K562 (cell line): Measurements from ENCODE around the gene WASHC2A. TPM values are rescaled to one million over a fixed set of nuclear protein-coding genes. Genes with fewer than 3 reads are reported as not detected.
"Not testable (repeated sequence)": the region's sequence is repeated elsewhere in the genome, so short reads cannot be mapped to it uniquely, and the experiment has no call there.

Source experiments
- ATAC-seq: fragments of 200-7000 bp; cut with Tn5 transposase; 3 replicates; pipeline ENCODE4 v1.9.1; 2020; ENCODE audit warnings: moderate library complexity
- BruUV-seq: library from RNA; stranded (reverse); fragments of 400-500 nt; replicated peaks from 2 replicates; lab custom pipeline; 2021; lab: Mats Ljungman, UMichigan
- CTCF ChIA-PET: fragments of 300-600 bp; formaldehyde crosslinking; extraction: SDS; loops from one replicate; lab custom pipeline; 2021; ENCODE audit warnings: low intra/inter-chr PET ratio; lab: Yijun Ruan, JAX
- POLR2A ChIA-PET: fragments of 300-600, 350-650 bp; sonication (Branson Sonifier 250); formaldehyde crosslinking; extraction: SDS; loops from one replicate; lab custom pipeline; 2021; ENCODE audit warnings: antibody characterized with exemption, inconsistent platforms; lab: Yijun Ruan, JAX
- DNase-seq, 4 experiments: peaks; one replicate each; pipeline versions ENCODE4 v3.0.0 to v3.0.0-alpha.2; 2011 to 2018; ENCODE audit warnings: low spot score in 3 of 4, mixed read lengths in 3 of 4; ENCODE audit errors: extremely low read depth in 1 of 4
- FAIRE-seq: peaks from 2 replicates; lab custom pipeline; 2011; peaks lifted over from hg19 to GRCh38; lab: Jason Lieb, UNC
- H2AFZ ChIP-seq: 2 replicates; pipeline ENCODE4 v1.6.0; 2011; ENCODE audit warnings: low read depth, low read length, control low read depth, inconsistent platforms
- H3K27ac ChIP-seq: fragments of 200-600 bp; 3 replicates; pipeline ENCODE4 v1.8.0; 2011; ENCODE audit warnings: low read depth, mild to moderate bottlenecking, control low read depth, inconsistent platforms, low read length, moderate library complexity, mixed read lengths; ENCODE audit errors: extremely low read depth
- H3K27me3 ChIP-seq, 2 experiments: fragments of 300-600 bp in 1 of 2; 2 replicates in 1 of 2; 3 replicates in 1 of 2; pipeline versions ENCODE4 v1.6.0 to v1.8.0; 2011; ENCODE audit warnings: inconsistent platforms in 2 of 2, low read length in 2 of 2, mild to moderate bottlenecking in 1 of 2, mixed read lengths in 1 of 2, moderate library complexity in 1 of 2; ENCODE audit not compliant: control insufficient read depth in 2 of 2, insufficient read depth in 2 of 2
- H3K36me3 ChIP-seq: fragments of 300-600 bp; 3 replicates; pipeline ENCODE4 v1.8.0; 2011; ENCODE audit warnings: mild to moderate bottlenecking, low read length, inconsistent platforms; ENCODE audit not compliant: control insufficient read depth, insufficient read depth
- H3K4me1 ChIP-seq, 2 experiments: fragments of 200-600 bp in 1 of 2; replicated peaks in 1 of 2; 2 replicates in 1 of 2; 3 replicates in 1 of 2; pipeline versions ENCODE4 v1.5.1 to v1.8.0; 2011; ENCODE audit warnings: inconsistent platforms in 2 of 2, low read length in 2 of 2, mild to moderate bottlenecking in 1 of 2, mixed read lengths in 1 of 2, moderate library complexity in 1 of 2; ENCODE audit not compliant: control insufficient read depth in 2 of 2, insufficient read depth in 2 of 2
- H3K4me2 ChIP-seq: 2 replicates; pipeline ENCODE4 v1.6.1; 2011; ENCODE audit warnings: low read length, control low read depth, inconsistent platforms, mixed read lengths; ENCODE audit not compliant: insufficient read depth
- H3K4me3 ChIP-seq: fragments of 200-600 bp; sonication (generic), shearing (Covaris generic); 2 replicates; pipeline ENCODE4 v1.5.1; 2016; ENCODE audit warnings: control low read depth, inconsistent platforms
- H3K79me2 ChIP-seq: fragments of 200-600 bp; 3 replicates; pipeline ENCODE4 v1.8.0; 2011; ENCODE audit warnings: low read length, inconsistent platforms; ENCODE audit not compliant: control insufficient read depth, insufficient read depth
- H3K9ac ChIP-seq, 2 experiments: 2 replicates each; pipeline versions ENCODE4 v1.6.0 to v1.6.1; 2011; ENCODE audit warnings: low read depth in 2 of 2, low read length in 2 of 2, control low read depth in 1 of 2, inconsistent platforms in 1 of 2, mild to moderate bottlenecking in 1 of 2, mixed read lengths in 1 of 2; ENCODE audit not compliant: insufficient read depth in 1 of 2
- H3K9me1 ChIP-seq: one replicate; pipeline ENCODE4 v1.6.0; 2011; ENCODE audit warnings: inconsistent platforms, mild to moderate bottlenecking, low read length, moderate library complexity; ENCODE audit not compliant: control insufficient read depth, insufficient read depth
- H3K9me3 ChIP-seq: replicated peaks from 2 replicates; pipeline ENCODE4 v1.5.1; 2011; ENCODE audit warnings: low read depth, low read length, inconsistent platforms; ENCODE audit not compliant: control insufficient read depth, insufficient read depth
- H4K20me1 ChIP-seq: replicated peaks from 2 replicates; pipeline ENCODE4 v1.6.1; 2011; ENCODE audit warnings: low read length, inconsistent platforms, mixed read lengths; ENCODE audit not compliant: control insufficient read depth, insufficient read depth
- E2F6 ChIP-seq, 2 experiments: IDR thresholded peaks; 2 replicates each; pipeline ENCODE4 v1.6.1; 2011; ENCODE audit warnings: borderline replicate concordance in 1 of 2, control low read depth in 1 of 2, low read depth in 1 of 2, low read length in 1 of 2, mild to moderate bottlenecking in 1 of 2, mixed read lengths in 1 of 2, moderate library complexity in 1 of 2; ENCODE audit not compliant: insufficient read depth in 1 of 2, insufficient read length in 1 of 2, poor library complexity in 1 of 2, severe bottlenecking in 1 of 2; ENCODE audit errors: extremely low read depth in 1 of 2
- HCFC1 ChIP-seq: IDR thresholded peaks from 2 replicates; pipeline ENCODE4 v1.6.1; 2012; ENCODE audit warnings: low read depth, low read length, improper control_type of control experiment
- NFIC ChIP-seq: fragments of 450-650 bp; IDR thresholded peaks from 2 replicates; pipeline ENCODE4 v1.6.1; 2017; ENCODE audit warnings: mild to moderate bottlenecking, inconsistent platforms
- PHF20 ChIP-seq: fragments of 450-650 bp; IDR thresholded peaks from 2 replicates; pipeline ENCODE4 v1.6.1; 2018; ENCODE audit not compliant: partially characterized antibody
- RBM25 ChIP-seq: fragments of 200-400 bp; formaldehyde crosslinking; IDR thresholded peaks from 2 replicates; pipeline ENCODE4 v1.6.1; 2018; ENCODE audit warnings: low read length, low read depth, moderate library complexity; ENCODE audit not compliant: severe bottlenecking
- USF1 ChIP-seq: sonication (generic); formaldehyde crosslinking; IDR thresholded peaks from 2 replicates; pipeline ENCODE4 v1.9.0; 2022; ENCODE audit warnings: mild to moderate bottlenecking, missing genetic modification reagents
- ZFX ChIP-seq: sonication (generic); formaldehyde crosslinking; IDR thresholded peaks from 2 replicates; pipeline ENCODE4 v1.8.0; 2022; ENCODE audit warnings: mild to moderate bottlenecking, missing genetic modification reagents, moderate library complexity
- WGBS: fragments of 100-300 bp; shearing (Covaris generic); methylation state at CpG from one replicate; pipeline ENCODE4 v1.1.6; 2016; ENCODE audit warnings: low coverage, mixed read lengths; ENCODE audit not compliant: insufficient coverage; ENCODE audit errors: missing lambda C conversion rate; 5-methylcytosine and 5-hydroxymethylcytosine counted together
- in situ Hi-C: fragments of 300-500 bp; cut with MboI; formaldehyde crosslinking; loops from 4 replicates; pipeline ENCODE4 v1.15.0; 2018; ENCODE audit warnings: inconsistent platforms, mixed read lengths
- intact Hi-C: fragments of 100-400 bp; cut with micrococcal nuclease; formaldehyde crosslinking; loops from 2 replicates; pipeline ENCODE4 v1.14.2; 2022
- polyA plus RNA-seq, 8 experiments: library from polyadenylated mRNA; depleted of rRNA in 4 of 8; stranded (reverse) in 5 of 8; unstranded in 3 of 8; fragments of >200 nt; fragmentation: Nextera tagmentation in 2 of 8; fragmentation: Illumina TruSeq in 1 of 8; extraction: Ambion mirVana in 2 of 8; extraction: Trizol in 1 of 8; gene quantifications; 2 replicates each; pipeline versions ENCODE4 v1.2.1 to v1.2.3, GENCODE V29; 2011 to 2014; ENCODE audit warnings: inconsistent platforms in 1 of 8, missing spikeins in 1 of 8
- total RNA-seq, 7 experiments: library from RNA; depleted of rRNA in 6 of 7; stranded (reverse); fragments of >200 nt in 6 of 7; fragmentation: Illumina TruSeq in 2 of 7; extraction: Trizol in 2 of 7; gene quantifications; 2 replicates each; pipeline versions ENCODE4 v1.2.1 to v1.2.3, GENCODE V29; 2011 to 2021; ENCODE audit warnings: low replicate concordance in 1 of 7

Gene WASHC2A
- total and polyA plus RNA-seq, 9 of the 15 experiments (the other 6 are each of a cell fraction or from before 2014, with no cell fraction given) = 4.7 to 42.2 (median 28.7) TPM

GRCh38 chr10:50067546-50068351, at the start of gene WASHC2A (continued):
- TF ChIP-seq ZFX (CRISPR knock-in tag) = peak; percentile 22; the same call in 1 of the 2 replicates
- peak; percentile 88 for TF ChIP-seq USF1 (CRISPR knock-in tag)
- peak; percentile 45 for TF ChIP-seq HCFC1
- peak in 1 of 2 experiments; percentile 37 for TF ChIP-seq E2F6 (IDR thresholded peaks at IDR 0.05; ENCODE audit: borderline replicate concordance in 1 of 2, extremely low read depth in 1 of 2, insufficient read depth in 1 of 2, insufficient read length in 1 of 2, low read depth in 1 of 2, low read length in 1 of 2, poor library complexity in 1 of 2, severe bottlenecking in 1 of 2)
- TF ChIP-seq PHF20 = peak; percentile 84

DNA sequence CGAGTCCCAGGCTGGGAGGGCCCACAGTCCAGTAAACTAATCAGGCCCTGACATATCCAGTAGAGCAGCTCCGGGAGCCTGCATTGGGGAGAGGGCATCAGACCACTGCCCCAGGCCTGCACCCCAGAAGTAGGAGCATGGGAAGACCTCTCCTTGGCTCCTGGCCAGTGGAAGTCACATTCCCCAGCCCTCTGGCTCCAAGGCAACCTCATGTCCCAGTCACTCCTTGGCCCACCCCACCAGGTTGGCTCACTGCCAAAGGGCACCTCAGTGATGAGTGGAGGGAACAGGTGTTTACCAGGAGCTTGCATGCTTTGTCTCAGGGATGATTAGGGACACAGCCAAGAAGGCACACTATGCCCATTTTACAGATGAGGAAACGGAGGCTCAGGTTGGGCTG, 48.5 kb upstream of the WASHC2A start:
- 10% methylated on average over 2 of the region's 3 CpGs for WGBS
- CTCF ChIA-PET, H3K9me1 ChIP-seq, BruUV-seq, H3K4me1 ChIP-seq, POLR2A ChIA-PET, in situ Hi-C loops, H3K9ac ChIP-seq, H3K4me2 ChIP-seq, H3K36me3 ChIP-seq, H3K79me2 ChIP-seq, H3K4me3 ChIP-seq, FAIRE-seq, H3K27me3 ChIP-seq, H3K9me3 ChIP-seq, H4K20me1 ChIP-seq, H3K27ac ChIP-seq, H2AFZ ChIP-seq, ATAC-seq, intact Hi-C loops: not testable (repeated sequence)
- peak in 1 of 4 experiments; percentile 8 for DNase-seq
- TF ChIP-seq RBM25 (peak; percentile 48), NFIC (peak; percentile 89)

- H3K4me2 ChIP-seq, H3K79me2 ChIP-seq, POLR2A ChIA-PET, in situ Hi-C loops, H3K9me1 ChIP-seq, DNase-seq, H2AFZ ChIP-seq, H3K4me3 ChIP-seq, H4K20me1 ChIP-seq, ATAC-seq, CTCF ChIA-PET, BruUV-seq, H3K27ac ChIP-seq, FAIRE-seq, H3K9me3 ChIP-seq, H3K4me1 ChIP-seq, H3K36me3 ChIP-seq, intact Hi-C loops: not testable (repeated sequence)
- WGBS = 17% methylated on average over 10 of the region's 13 CpGs
- Histone ChIP-seq H3K27me3 (peaks cover 12 to 17% of the 10 kb centered on the region in 2 experiments; a peak in 4 of 5 replicates), H3K9ac (peak overlapping the region in 1 of 2 experiments; percentile 26; a peak in 1 of 4 replicates)
These were observed 47.2 kb upstream of the WASHC2A start for GRCh38 chr10:50020451-50021024.
